ENCODE measurements around the gene VPS9D1. TPM values are rescaled to one million over a fixed set of nuclear protein-coding genes. Genes with fewer than 3 reads are reported as not detected.

VPS9D1 gene
- total and polyA plus RNA-seq, 4 donors = 3.6 to 7.2 (median 4.1) TPM

GRCh38 chr16:89759746-89760340 lies 39.1 kb upstream of the VPS9D1 start (continued):
- TF ChIP-seq REST (IDR thresholded peaks at IDR 0.05) (no peak), HNF4A (conservative IDR thresholded peaks at IDR 0.05) (no peak)
- TF ChIP-seq, protein P1, sequence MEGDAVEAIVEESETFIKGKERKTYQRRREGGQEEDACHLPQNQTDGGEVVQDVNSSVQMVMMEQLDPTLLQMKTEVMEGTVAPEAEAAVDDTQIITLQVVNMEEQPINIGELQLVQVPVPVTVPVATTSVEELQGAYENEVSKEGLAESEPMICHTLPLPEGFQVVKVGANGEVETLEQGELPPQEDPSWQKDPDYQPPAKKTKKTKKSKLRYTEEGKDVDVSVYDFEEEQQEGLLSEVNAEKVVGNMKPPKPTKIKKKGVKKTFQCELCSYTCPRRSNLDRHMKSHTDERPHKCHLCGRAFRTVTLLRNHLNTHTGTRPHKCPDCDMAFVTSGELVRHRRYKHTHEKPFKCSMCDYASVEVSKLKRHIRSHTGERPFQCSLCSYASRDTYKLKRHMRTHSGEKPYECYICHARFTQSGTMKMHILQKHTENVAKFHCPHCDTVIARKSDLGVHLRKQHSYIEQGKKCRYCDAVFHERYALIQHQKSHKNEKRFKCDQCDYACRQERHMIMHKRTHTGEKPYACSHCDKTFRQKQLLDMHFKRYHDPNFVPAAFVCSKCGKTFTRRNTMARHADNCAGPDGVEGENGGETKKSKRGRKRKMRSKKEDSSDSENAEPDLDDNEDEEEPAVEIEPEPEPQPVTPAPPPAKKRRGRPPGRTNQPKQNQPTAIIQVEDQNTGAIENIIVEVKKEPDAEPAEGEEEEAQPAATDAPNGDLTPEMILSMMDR (IDR thresholded peaks at IDR 0.05; ENCODE audit: low read depth, low read length, missing input control) = no peak

DNA sequence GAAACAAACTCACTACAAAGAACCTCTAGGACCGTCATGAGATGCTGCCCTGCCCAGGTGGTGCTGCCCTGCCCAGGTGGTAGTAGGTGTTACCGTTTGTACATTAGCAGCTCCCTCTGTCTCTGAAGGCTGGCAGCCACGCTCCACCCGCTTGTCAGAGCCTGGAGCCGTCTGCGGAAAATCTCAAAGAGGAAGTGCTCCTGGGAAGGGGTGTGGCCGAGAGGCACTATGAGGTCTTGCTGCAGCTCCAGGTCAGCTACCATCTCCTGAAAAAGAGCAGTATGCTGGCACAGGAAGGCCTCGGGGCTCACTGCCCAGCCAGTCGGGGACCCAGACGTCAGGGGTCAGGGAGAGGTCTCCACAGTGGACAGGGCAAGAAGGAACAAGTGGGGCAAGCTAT lies 28.9 kb upstream of the VPS9D1 start:
- peaks cover 3 to 28% (median 11%) of the 10 kb centered on the region in 4 donors for H3K36me3 ChIP-seq (ENCODE audit: control insufficient read depth in 4 of 4, insufficient read depth in 3 of 4, low read depth in 1 of 4, low read length in 3 of 4)
- H3K4me3 ChIP-seq (ENCODE audit: low read depth in 1 of 3, low read length in 3 of 3) = no peak overlapping the region
- H3K9ac ChIP-seq (ENCODE audit: low read depth in 1 of 2, low read length in 2 of 2) = no peak overlapping the region
- H3K27me3 ChIP-seq (ENCODE audit: control insufficient read depth in 4 of 4, insufficient read depth in 4 of 4, low read length in 3 of 4) = no peaks in the 10 kb centered on the region
- TF ChIP-seq RAD21 (IDR thresholded peaks at IDR 0.05) (no peak), YY1 (IDR thresholded peaks at IDR 0.05) (no peak), REST (IDR thresholded peaks at IDR 0.05) (no peak), SP1 (IDR thresholded peaks at IDR 0.05) (no peak)
- TF ChIP-seq, protein P1 (IDR thresholded peaks at IDR 0.05; ENCODE audit: low read depth, low read length, missing input control) = no peak
- no peak overlapping the region for H3K27ac ChIP-seq (ENCODE audit: low read depth in 1 of 2, low read length in 2 of 2)
- no peaks in the 10 kb centered on the region for H3K4me1 ChIP-seq (ENCODE audit: control insufficient read depth in 4 of 4, insufficient read depth in 4 of 4, low read length in 3 of 4)
- H3K9me3 ChIP-seq (ENCODE audit: control insufficient read depth in 4 of 4, low read length in 3 of 4) = no peaks in the 10 kb centered on the region
- no peak for DNase-seq (ENCODE audit: low spot score)
- 74% methylated on average over 10 of the region's 10 CpGs for WGBS

Measured in liver (tissue), 9 donors.